ENCODE data around the gene SNTG2. TPM values are rescaled to one million over a fixed set of nuclear protein-coding genes. Genes with fewer than 3 reads are reported as not detected.

Gene SNTG2
- total RNA-seq, 3 donors from 2014 or later (not counting 1 experiment from before 2014, with no cell fraction given): not detected

- no peaks in the 10 kb centered on the region for H3K36me3 ChIP-seq (ENCODE audit: control insufficient read depth, insufficient read depth, low read length)
- Mint-ChIP-seq H3K27ac (no peak overlapping the region), H3K4me3 (no peak overlapping the region), H3K4me1 (no peaks in the 10 kb centered on the region), H3K36me3 (peaks cover under 1% of the 10 kb centered on the region), H3K9me3 (peaks cover 0 to 4% of the 10 kb centered on the region in 2 donors), H3K27me3 (ENCODE audit: low read depth in 2 of 2) (peaks cover 1 to 27% of the 10 kb centered on the region in 2 donors)
- no peak overlapping the region for H3K4me3 ChIP-seq (ENCODE audit: low read length)
- intact Hi-C loops (cut with micrococcal nuclease): no loop called here
- no peaks in the 10 kb centered on the region for H3K4me1 ChIP-seq (ENCODE audit: control insufficient read depth, insufficient read depth, low read length)
- peaks cover 6% of the 10 kb centered on the region for H3K9me3 ChIP-seq (ENCODE audit: control insufficient read depth, insufficient read depth, low read length)
- H3K27ac ChIP-seq (ENCODE audit: low read length): no peak overlapping the region
- no peak for ATAC-seq
- DNase-seq: no peak
- 88% methylated on average over 10 of the region's 10 CpGs for WGBS (ENCODE audit: insufficient coverage)
- no peaks in the 10 kb centered on the region for H3K27me3 ChIP-seq (ENCODE audit: control insufficient read depth, insufficient read depth, low read length)
- no peak for TF ChIP-seq CTCF (IDR thresholded peaks at IDR 0.05)
Measured at GRCh38 chr2:1353543-1353942, 402.9 kb downstream of the SNTG2 start.

GRCh38 chr2:1360144-1360543 lies 409.5 kb downstream of the SNTG2 start:
- Histone ChIP-seq H3K9me3 (ENCODE audit: control insufficient read depth, insufficient read depth, low read length) (no peaks in the 10 kb centered on the region), H3K36me3 (ENCODE audit: control insufficient read depth, insufficient read depth, low read length) (no peaks in the 10 kb centered on the region), H3K4me3 (ENCODE audit: low read length) (no peak overlapping the region), H3K27ac (ENCODE audit: low read length) (no peak overlapping the region), H3K4me1 (ENCODE audit: control insufficient read depth, insufficient read depth, low read length) (no peaks in the 10 kb centered on the region), H3K27me3 (ENCODE audit: control insufficient read depth, insufficient read depth, low read length) (no peaks in the 10 kb centered on the region)
- WGBS (ENCODE audit: insufficient coverage): 96% methylated on average over 1 of the region's 1 CpG
- DNase-seq (no peak), ATAC-seq (no peak)
- Mint-ChIP-seq H3K27me3 (ENCODE audit: low read depth in 2 of 2) (peaks cover 3 to 61% of the 10 kb centered on the region in 2 donors), H3K4me3 (no peak overlapping the region), H3K36me3 (no peaks in the 10 kb centered on the region), H3K9me3 (no peaks in the 10 kb centered on the region), H3K27ac (no peak overlapping the region), H3K4me1 (no peaks in the 10 kb centered on the region)
- TF ChIP-seq CTCF (IDR thresholded peaks at IDR 0.05): no peak
- intact Hi-C loops (cut with micrococcal nuclease): no loop called here

DNA sequence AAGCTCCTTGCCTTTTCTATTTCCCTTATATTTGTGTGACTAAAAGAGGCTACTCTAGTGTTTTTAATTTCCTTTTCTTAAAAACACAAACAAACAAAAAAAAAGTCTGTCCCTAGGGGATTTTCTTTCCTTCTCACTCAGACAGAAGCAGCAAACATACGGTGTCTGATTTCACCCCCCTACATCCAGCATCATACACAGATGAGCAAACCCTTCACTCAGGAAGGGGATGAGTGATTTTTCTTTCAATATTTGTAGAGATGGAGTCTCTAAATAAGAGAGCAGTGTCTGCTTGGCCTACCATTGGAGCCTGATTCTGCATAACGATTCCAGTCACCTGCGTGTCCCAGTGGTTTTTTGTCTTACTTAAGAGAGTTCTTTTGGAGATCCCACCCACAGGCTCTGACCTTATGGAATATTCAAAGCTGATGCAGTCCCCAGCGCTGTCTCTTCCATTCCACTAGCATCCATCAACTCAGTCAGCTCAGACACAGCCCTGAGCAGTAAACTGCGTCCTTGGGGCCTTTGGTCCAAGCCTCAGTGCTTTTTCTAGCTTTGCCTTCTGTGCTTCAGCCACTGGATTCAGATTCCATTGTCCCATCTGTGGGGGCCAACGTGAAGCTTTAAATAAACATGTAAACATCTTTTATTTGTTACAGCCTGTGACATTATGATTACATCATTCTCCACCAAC lies 410.1 kb downstream of the SNTG2 start:
- peaks cover 6 to 67% of the 10 kb centered on the region in 2 donors for H3K27me3 Mint-ChIP-seq (ENCODE audit: low read depth in 2 of 2)
- no peak for TF ChIP-seq CTCF (IDR thresholded peaks at IDR 0.05)
- Histone ChIP-seq H3K27ac (ENCODE audit: low read length) (no peak overlapping the region), H3K36me3 (ENCODE audit: control insufficient read depth, insufficient read depth, low read length) (no peaks in the 10 kb centered on the region), H3K4me1 (ENCODE audit: control insufficient read depth, insufficient read depth, low read length) (no peaks in the 10 kb centered on the region), H3K4me3 (ENCODE audit: low read length) (no peak overlapping the region), H3K9me3 (ENCODE audit: control insufficient read depth, insufficient read depth, low read length) (no peaks in the 10 kb centered on the region), H3K27me3 (ENCODE audit: control insufficient read depth, insufficient read depth, low read length) (no peaks in the 10 kb centered on the region)
- no peak overlapping the region for H3K4me3 Mint-ChIP-seq
- DNase-seq: no peak
- ATAC-seq: no peak
- no peaks in the 10 kb centered on the region for H3K9me3 Mint-ChIP-seq
- H3K27ac Mint-ChIP-seq: no peak overlapping the region
- intact Hi-C loops (cut with micrococcal nuclease): no loop called here
- no peaks in the 10 kb centered on the region for H3K36me3 Mint-ChIP-seq
- H3K4me1 Mint-ChIP-seq: no peaks in the 10 kb centered on the region
- WGBS (ENCODE audit: insufficient coverage): 86% methylated on average over 5 of the region's 6 CpGs

DNA sequence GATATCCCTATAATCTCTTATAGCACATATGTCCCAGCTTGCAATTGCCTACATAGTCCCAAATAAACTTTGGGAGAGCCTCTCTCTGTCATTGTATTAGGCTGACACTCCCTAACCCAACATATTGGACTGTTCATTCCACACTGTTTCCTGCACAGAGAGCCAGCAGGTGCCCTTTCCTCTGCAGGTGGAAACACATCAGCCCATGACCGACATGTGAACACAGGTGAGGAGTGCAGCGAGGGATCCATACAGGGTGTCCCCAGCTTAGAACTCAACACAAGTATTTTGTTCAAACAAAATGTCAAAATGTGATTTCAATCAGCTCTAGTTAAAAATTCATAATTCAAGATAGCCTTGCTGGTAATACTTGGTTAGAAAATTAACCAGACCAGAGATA lies 412.7 kb downstream of the SNTG2 start:
- peaks cover 6 to 57% of the 10 kb centered on the region in 2 donors for H3K27me3 Mint-ChIP-seq (ENCODE audit: low read depth in 2 of 2)
- no peaks in the 10 kb centered on the region for H3K4me1 ChIP-seq (ENCODE audit: control insufficient read depth, insufficient read depth, low read length)
- WGBS (ENCODE audit: insufficient coverage): 85% methylated on average over 2 of the region's 2 CpGs
- H3K4me1 Mint-ChIP-seq: no peaks in the 10 kb centered on the region
- H3K36me3 Mint-ChIP-seq: no peaks in the 10 kb centered on the region
- intact Hi-C loops (cut with micrococcal nuclease): no loop called here
- DNase-seq (no peak), ATAC-seq (no peak)
- TF ChIP-seq CTCF (IDR thresholded peaks at IDR 0.05): no peak
- H3K27ac ChIP-seq (ENCODE audit: low read length): no peak overlapping the region
- no peak overlapping the region for H3K4me3 ChIP-seq (ENCODE audit: low read length)
- H3K27ac Mint-ChIP-seq: no peak overlapping the region
- no peak overlapping the region for H3K4me3 Mint-ChIP-seq
- H3K36me3 ChIP-seq (ENCODE audit: control insufficient read depth, insufficient read depth, low read length): no peaks in the 10 kb centered on the region
- no peaks in the 10 kb centered on the region for H3K27me3 ChIP-seq (ENCODE audit: control insufficient read depth, insufficient read depth, low read length)
- no peaks in the 10 kb centered on the region for H3K9me3 Mint-ChIP-seq
- H3K9me3 ChIP-seq (ENCODE audit: control insufficient read depth, insufficient read depth, low read length): no peaks in the 10 kb centered on the region

Measured in natural killer cell (primary cell).